ENCODE results near the gene KCTD21.
A peak's percentile ranks its signal among the peaks of the same experiment; 100 is the strongest.

Gene KCTD21

DNA sequence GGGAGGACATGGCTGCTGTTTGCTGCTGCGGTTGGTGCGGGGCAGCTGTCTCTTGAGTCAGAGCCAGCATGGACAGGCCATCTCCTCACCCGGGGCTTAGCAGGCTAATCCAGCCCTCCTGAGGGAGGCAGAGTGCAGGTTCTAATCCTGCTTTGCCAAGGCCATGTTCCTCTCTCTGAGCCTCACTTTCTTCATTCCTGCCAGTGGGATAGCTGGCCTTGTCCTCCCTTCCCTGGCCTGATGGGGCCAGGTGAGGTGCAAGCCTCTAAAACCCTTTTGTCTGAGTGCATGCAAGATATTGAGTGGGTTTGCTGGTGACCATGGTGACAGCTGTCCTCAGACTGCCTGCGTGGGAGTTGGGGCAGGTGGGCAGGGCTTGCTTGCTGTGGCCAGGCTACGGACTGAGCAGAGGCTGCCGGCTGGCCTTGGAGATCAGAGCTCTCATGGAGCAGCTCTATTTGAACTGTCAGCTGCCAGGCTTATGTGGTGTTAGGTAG is 3.8 kb upstream of the KCTD21 start:
- no peak overlapping the region for H3K4me3 ChIP-seq (ENCODE audit: low read depth, low read length)
- ChIA-PET CTCF (no interaction called here), POLR2A (no interaction called here)
- no peak for DNase-seq (ENCODE audit: low read depth, low spot score)
- TF ChIP-seq, protein P1, sequence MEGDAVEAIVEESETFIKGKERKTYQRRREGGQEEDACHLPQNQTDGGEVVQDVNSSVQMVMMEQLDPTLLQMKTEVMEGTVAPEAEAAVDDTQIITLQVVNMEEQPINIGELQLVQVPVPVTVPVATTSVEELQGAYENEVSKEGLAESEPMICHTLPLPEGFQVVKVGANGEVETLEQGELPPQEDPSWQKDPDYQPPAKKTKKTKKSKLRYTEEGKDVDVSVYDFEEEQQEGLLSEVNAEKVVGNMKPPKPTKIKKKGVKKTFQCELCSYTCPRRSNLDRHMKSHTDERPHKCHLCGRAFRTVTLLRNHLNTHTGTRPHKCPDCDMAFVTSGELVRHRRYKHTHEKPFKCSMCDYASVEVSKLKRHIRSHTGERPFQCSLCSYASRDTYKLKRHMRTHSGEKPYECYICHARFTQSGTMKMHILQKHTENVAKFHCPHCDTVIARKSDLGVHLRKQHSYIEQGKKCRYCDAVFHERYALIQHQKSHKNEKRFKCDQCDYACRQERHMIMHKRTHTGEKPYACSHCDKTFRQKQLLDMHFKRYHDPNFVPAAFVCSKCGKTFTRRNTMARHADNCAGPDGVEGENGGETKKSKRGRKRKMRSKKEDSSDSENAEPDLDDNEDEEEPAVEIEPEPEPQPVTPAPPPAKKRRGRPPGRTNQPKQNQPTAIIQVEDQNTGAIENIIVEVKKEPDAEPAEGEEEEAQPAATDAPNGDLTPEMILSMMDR (IDR thresholded peaks at IDR 0.05; ENCODE audit: insufficient read depth, low read length, missing control alignments) = no peak

DNA sequence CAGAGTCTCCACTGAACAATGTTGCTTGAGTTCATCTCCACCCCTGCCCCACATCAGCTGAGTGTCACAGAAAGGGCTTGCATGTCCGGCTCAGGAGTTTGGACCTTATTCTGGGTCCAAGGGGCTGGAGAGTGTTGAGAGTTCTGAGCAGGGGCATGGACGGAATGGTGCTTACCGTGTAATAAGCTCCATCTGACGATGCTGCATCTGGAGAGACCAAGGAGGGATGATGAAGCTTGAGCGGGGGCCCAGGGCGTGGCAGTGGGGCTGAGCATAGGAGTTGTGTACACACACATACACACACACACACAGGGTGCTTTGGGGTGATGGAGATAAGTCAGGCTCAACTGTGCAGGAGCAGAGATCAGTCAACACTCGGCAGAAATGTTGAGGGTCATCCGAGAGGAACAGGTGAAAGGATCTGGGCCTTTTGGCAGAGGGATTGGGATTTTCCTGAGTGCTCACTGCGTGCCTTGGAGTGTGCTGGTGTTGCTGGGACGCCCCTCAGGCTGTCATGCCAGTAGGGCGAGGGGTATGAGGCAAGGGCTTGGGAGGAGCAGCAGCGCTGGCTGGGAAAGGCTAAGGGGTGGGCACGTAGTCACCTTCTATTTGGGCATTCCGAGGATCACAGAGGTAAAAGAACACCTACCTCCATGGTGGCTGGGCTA is 2.6 kb upstream of the KCTD21 start:
- POLR2A ChIA-PET = no interaction called here
- H3K4me3 ChIP-seq (ENCODE audit: low read depth, low read length) = no peak overlapping the region
- CTCF ChIA-PET = interaction anchor here (4.2 kb wide), 1 partner anchor 374 kb away, joined by 19 read pairs; no protein-coding TSS in a partner anchor
- DNase-seq (ENCODE audit: low read depth, low spot score) = no peak
- TF ChIP-seq, protein P1 (IDR thresholded peaks at IDR 0.05; ENCODE audit: insufficient read depth, low read length, missing control alignments) = no peak

GRCh38 chr11:78190374-78190773 is 1.9 kb upstream of the KCTD21 start:
- CTCF ChIA-PET = interaction anchor here (4.2 kb wide), 1 partner anchor 374 kb away, joined by 19 read pairs; no protein-coding TSS in a partner anchor
- H3K4me3 ChIP-seq (ENCODE audit: low read depth, low read length) = peak overlapping the region; percentile 96
- TF ChIP-seq, protein P1 (IDR thresholded peaks at IDR 0.05; ENCODE audit: insufficient read depth, low read length, missing control alignments) = no peak
- POLR2A ChIA-PET = no interaction called here
- no peak for DNase-seq (ENCODE audit: low read depth, low spot score)

DNA sequence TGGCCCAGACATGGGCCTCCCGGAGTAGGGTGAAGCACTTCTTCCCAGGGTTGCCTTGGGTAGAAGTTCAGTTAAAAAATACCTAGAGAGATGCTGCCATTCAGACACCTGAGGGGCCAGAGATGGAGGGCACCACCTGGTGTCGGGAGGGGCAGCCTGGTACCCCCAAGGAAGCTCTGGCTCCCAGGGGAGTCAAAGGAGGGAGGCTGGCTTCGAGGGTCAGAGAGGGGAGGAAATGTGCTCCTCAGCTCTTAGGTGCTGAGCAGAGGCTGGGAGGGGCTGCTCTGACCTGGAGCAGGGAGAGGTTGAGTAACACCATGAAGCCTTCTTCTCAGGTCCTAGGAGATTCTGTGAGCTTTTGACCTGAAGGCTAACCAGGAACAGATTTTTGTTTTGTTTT is 1.4 kb upstream of the KCTD21 start:
- POLR2A ChIA-PET = no interaction called here
- CTCF ChIA-PET = interaction anchor here (2.4 to 4.2 kb wide), 2 partner anchors 40 to 375 kb away, joined by 6 to 19 read pairs; no protein-coding TSS in a partner anchor
- H3K4me3 ChIP-seq (ENCODE audit: low read depth, low read length) = peak overlapping the region; percentile 96
- DNase-seq (ENCODE audit: low read depth, low spot score) = no peak
- TF ChIP-seq, protein P1 (IDR thresholded peaks at IDR 0.05; ENCODE audit: insufficient read depth, low read length, missing control alignments) = no peak

DNA sequence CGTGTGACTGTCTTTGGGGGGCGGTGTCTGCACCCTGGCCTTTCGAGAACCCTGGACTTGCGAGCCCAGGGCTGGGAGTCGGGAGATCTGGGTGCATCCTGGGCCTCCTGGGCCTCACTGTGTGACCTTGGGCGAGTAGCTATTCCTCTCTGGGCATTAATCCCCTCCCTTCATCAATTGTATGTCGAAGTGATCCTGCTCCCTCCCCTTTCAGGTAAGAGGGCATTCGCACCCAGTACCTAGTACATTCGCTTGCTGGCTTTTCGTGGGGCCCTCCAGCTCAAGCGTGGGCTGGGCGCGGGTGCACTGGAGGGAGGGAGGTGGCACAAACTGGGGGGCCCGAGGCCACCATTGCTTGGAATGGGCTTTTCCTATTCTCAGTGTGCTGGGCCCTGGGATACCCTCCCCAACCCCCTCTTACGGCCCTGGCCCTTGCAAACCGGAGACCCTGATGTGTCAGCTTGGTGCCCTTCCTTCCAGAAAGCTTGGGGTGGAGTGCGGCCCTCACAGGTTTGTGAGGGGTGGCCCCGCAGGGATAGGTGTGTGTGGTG is 823 bp upstream of the KCTD21 start:
- peak overlapping the region; percentile 96 for H3K4me3 ChIP-seq (ENCODE audit: low read depth, low read length)
- TF ChIP-seq, protein P1 (IDR thresholded peaks at IDR 0.05; ENCODE audit: insufficient read depth, low read length, missing control alignments) = no peak
- DNase-seq (ENCODE audit: low read depth, low spot score) = no peak
- POLR2A ChIA-PET = interaction anchor here (1.5 kb wide), 1 partner anchor 50 kb away, joined by 5 read pairs; the partner anchor contains the start of gene ALG8
- CTCF ChIA-PET = interaction anchor here (1.5 to 4.2 kb wide), 3 partner anchors 9 to 375 kb away, joined by 3 to 19 read pairs (median 6); no protein-coding TSS in a partner anchor

Data from AG04449 (cell line).